HG02981 (cell line): Measurements from ENCODE around the gene XKR7.
"Not testable (repeated sequence)": the region's sequence is repeated elsewhere in the genome, so short reads cannot be mapped to it uniquely, and the experiment has no call there.

Experiments
- ATAC-seq: cut with Tn5 transposase; IDR thresholded peaks from one replicate; pipeline ENCODE4 v1.9.1; 2021; ENCODE audit warnings: mild to moderate bottlenecking, moderate library complexity; ENCODE audit not compliant: unreplicated experiment

The XKR7 gene

DNA sequence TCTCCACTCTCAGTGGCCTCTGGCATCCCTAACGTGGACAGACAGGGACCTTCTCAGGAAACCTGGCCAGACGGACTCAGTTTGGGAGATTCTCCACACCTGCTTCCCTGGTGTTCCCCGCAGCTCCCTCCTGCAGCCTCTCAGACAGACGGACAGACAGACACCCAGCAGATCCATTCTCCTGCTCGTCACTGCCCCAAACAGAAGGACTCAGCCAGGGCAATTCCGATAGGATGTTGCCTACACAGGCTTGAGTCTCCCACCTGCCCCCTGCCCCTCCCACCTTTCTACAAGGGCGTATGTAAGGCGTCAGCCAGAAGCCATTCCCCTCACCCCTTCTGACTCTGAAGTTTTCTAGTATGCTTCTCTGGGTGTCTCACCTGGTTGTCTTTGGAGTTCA is 42.7 kb downstream of the XKR7 start:
- no peak for ATAC-seq

GRCh38 chr20:32012159-32012688 is 44.3 kb downstream of the XKR7 start:
- no peak for ATAC-seq

DNA sequence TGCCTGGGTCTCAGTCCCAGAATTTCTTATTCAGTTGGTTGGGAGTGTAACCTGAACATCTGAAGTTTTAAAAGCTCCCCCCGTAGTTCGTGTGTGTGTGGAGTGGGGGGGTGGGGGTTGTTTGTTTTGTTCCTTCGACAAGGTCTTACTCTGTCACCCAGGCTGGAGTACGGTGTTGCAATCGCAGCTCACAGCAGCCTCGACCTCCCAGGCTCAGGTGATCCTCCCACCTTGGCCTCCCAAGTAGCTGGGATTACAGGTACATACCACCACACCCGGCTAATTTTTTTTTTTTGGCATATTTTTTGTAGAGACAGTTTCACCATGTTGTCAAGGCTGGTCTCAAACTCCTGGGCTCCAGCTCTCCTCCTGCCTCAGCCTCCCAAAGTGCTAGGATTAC is 45.4 kb downstream of the XKR7 start:
- ATAC-seq, result no peak

DNA sequence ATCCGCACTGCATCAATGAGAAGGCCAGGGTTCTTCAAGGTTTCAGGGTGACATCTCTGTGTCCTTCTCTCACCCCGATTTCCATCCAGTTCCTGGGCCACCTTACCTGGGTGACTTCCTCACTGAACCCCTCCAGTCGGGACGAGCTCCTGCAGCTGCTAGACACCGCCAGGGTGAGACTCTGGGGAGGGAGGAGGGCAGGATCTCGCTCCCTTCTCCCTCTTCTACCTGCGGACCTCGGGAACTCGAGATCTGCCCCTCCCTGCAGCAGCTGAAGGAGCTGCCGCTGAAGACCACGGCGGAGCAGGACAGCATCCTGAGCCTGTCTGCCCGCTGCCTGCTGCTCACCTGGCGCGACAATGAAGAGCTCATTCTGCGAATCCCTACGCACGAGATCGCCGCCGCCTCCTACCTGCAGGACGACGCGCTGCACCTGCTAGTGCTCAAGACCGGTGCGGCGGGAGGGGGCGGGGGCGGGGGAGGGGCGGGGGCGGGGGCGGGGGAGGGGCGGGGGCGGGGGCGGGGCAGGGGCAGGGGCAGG is 49.8 kb downstream of the XKR7 start:
- no peak for ATAC-seq

DNA sequence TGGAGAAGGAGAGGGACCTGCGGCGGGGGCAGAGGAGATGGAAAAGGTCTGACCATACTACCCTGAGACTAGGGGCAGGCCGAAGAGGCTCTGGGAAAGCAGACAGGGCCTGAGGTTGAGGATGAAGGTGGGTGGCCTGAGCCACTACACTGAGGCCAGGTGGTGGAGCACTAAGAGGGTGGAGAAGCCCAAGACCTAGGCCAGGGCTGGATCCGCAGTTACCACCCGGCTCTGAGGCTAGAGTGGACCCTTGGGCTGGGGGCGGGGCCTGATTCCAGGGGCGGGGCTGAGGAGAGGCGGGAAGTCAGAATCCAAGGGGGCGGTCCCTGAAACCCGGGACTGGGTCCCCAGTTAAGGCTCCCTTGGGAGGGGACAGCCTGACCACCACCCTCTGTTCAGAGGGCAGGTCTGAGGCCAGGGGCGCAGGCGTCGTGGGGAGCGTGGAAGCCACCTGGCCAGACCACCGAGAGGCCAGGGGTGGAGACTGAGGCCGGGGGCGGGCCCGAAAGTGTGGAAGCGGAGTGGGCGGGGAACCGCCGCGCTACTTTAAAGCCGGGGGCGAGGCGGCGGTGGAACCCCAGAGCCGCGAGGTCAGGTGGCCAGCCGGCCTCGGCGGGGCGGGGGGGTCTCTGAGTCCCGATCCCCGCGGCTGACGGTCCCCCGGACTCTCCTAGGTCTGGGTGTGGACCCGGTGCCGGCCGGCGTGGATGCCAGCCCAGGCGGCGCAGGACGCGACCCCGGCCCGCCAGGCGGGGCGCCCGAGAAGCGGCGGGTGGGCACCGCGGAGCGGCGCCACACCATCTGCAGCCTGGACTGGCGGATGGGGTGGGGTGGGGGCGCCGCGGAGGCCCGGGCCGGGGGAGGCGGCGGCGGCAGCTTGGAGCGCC is 50.6 kb downstream of the XKR7 start:
- no peak for ATAC-seq

DNA sequence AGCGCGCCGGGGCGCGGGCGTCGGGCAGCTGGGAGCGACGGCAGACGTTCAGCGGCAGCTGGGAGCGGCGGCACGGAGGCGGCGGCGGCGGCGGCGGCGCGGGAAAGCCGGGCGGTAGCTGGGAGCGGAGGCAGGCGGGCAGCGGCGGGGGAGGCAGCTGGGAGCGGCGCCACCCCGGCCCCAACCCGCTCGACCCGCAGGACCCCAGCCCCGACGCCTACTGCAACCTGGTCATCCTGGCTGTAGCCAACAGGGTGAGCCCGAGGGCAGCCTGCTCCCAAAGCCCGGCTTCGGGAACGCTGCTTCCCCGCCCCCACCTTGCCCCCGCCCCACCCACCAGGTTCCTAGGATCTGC is 51.2 kb downstream of the XKR7 start:
- no peak for ATAC-seq

DNA sequence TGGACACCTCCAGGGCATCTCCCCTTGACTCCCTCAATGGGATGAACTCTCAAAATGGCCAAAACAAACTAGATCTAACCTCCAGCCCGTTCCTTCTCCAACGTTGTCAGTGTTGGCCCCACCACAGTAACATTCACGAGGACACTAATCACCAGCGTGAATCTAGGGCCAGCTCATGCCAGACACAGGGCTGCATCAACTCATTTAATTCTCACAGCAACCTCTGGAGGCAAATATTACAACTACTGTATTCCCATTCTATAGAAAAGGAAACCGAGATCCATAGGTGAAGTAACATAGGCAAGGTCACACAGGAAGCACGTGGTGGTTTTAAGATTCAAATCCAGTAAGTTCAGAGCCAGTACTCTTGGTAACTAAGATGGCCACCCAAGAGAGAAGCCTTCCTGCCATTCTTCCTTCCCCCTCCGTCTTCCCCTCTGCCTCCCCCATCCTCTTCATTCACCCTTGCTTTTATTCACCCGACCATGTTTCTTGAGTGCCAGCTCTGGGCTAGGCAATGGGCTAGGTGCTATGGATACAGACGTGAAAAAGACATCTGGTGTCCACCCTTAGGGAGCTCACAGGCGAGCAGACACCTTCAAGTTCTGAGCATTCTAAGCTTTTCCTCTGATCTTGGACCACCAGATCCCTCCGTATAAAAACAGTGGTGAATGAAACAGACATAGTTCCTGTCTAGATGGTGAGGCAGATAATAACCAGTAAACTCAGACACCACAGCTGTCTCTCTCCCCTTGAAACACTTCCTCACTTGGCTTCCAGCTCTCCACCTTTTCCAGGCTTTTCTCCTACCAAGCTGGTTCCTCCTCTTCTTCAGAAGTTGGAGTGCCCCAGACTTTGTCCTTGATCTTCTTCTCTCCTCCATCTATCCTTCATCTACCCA is 51.9 kb downstream of the XKR7 start:
- no peak for ATAC-seq

- no peak for ATAC-seq
Measured at GRCh38 chr20:32021091-32021490, 53.1 kb downstream of the XKR7 start.

GRCh38 chr20:32024683-32025295 is 56.8 kb downstream of the XKR7 start:
- ATAC-seq, result no peak

- no peak for ATAC-seq
Measured at GRCh38 chr20:32027643-32028042, 59.7 kb downstream of the XKR7 start.

GRCh38 chr20:32028647-32029372 is 60.9 kb downstream of the XKR7 start:
- no peak for ATAC-seq

DNA sequence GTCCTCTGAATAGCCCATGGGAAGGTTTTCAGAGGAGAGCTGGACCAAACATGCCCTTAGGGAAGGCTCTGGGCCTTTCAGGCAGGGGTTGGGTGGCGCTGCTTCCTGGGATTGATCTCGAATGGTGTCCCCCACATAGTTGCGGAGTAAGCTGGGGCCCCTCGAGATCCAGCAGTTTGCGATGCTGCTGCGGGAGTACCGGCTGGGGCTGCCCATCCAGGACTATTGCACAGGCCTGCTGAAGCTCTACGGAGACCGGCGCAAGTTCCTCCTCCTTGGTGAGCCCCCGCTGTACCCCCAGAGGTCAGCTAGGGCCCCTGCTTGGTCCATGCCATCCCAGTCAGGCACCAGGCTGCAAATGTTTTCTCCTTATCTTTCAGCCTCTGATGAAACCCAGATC is 61.6 kb downstream of the XKR7 start:
- ATAC-seq, result no peak

DNA sequence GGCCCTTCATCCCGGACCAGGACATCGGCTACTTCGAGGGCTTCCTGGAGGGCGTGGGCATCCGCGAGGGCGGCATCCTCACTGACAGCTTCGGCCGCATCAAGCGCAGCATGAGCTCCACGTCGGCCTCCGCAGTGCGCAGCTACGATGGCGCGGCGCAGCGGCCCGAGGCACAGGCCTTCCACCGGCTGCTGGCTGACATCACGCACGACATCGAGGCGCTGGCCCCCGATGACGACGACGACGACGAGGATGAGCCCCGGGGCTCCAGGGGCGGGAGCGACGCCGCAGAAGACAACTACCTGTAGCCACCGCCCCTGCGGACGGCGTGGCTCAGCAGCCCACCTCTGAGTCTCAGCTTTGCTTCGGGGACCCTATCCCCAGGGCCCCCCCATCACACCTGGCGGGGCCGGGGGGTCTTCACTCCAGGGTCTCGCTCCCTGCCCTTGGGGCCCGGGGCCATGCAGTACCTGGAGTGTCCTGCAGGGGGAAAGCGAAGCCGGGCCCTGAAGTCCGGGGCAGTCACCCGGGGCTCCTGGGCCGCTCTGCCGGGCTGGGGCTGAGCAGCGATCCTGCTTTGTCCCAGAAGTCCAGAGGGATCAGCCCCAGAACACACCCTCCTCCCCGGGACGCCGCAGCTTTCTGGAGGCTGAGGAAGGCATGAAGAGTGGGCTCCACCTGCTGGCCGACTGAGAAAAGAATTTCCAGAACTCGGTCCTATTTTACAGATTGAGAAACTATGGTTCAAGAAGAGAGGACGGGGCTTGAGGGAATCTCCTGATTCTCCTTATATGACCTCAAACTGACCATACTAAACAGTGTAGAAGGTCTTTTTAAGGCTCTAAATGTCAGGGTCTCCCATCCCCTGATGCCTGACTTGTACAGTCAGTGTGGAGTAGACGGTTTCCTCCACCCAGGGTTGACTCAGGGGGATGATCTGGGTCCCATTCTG is 63.3 kb downstream of the XKR7 start:
- ATAC-seq, result no peak

DNA sequence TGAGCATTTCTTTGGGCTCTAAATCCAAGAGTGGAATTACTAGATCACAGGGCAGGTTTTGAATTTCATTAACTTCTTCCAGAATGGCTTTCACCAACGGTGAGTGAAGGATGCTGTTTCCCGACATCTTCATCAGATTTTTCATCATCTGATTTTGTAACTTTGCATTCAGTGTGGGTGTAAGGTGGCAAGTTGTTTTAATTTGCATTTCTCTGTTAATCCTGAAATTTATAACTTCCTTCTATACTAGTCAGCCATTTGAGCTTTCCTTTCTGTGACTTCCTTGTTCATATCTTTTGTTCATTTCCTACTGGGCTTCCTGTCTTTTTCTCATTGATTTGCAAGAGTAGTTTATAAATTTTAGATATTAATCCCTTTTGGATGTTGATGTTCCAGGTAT is 65.4 kb downstream of the XKR7 start:
- ATAC-seq, result no peak

GRCh38 chr20:32033721-32034120 is 65.8 kb downstream of the XKR7 start:
- ATAC-seq, result not testable (repeated sequence)

- no peak for ATAC-seq
Measured at GRCh38 chr20:32034581-32035425, 66.9 kb downstream of the XKR7 start.

DNA sequence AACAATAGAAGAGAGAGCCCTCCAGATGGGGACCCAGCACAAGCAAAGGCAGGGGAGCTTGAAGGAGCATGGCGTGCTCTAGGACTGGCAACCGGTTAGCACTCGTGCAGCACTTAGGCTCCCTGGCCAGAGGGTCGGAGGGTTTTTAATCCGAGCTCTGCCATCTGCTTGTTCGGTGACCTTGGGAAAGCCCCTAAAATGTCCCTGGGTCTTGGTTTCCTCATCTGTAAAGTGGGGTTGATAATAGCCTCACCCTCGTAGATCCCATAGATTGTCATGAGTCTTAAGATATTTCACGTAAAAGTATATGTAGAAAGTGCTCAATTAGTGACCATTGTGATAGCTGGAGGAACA is 67.5 kb downstream of the XKR7 start:
- no peak for ATAC-seq

- no peak for ATAC-seq
Measured at GRCh38 chr20:32036252-32036651, 68.3 kb downstream of the XKR7 start.
